SU-DHL-6 (cell line): ENCODE data around the gene PTCH2.

Experiments used
- H2AFZ ChIP-seq: fragments of 200-600 bp; sonication (generic); 2 replicates; pipeline ENCODE4 v1.6.1; 2014; ENCODE audit warnings: low read depth, mild to moderate bottlenecking, moderate library complexity, mixed read lengths, antibody characterized with exemption, low read length; ENCODE audit not compliant: severe bottlenecking
- H3F3A ChIP-seq: fragments of 200-600 bp; shearing (Covaris generic); 2 replicates; pipeline ENCODE4 v1.6.0; 2016; ENCODE audit warnings: antibody characterized with exemption, mild to moderate bottlenecking; ENCODE audit not compliant: insufficient read depth
- H3K27ac ChIP-seq: fragments of 200-600 bp; sonication (generic); 2 replicates; pipeline ENCODE4 v1.5.1; 2016; ENCODE audit warnings: low read depth, mild to moderate bottlenecking, low read length, moderate library complexity, mixed read lengths
- H3K27me3 ChIP-seq: fragments of 200-600 bp; sonication (generic), shearing (Covaris generic); 2 replicates; pipeline ENCODE4 v1.6.0; 2014; ENCODE audit warnings: mild to moderate bottlenecking, low read length
- H3K36me3 ChIP-seq: fragments of 200-600 bp; sonication (generic); 2 replicates; pipeline ENCODE4 v1.6.1; 2014; ENCODE audit warnings: mild to moderate bottlenecking, low read length, mixed read lengths
- H3K4me2 ChIP-seq: fragments of 300-600, 200-600 bp; shearing (Covaris generic), sonication (generic); 2 replicates; pipeline ENCODE4 v1.6.0; 2014; ENCODE audit warnings: low read length, low read depth, mild to moderate bottlenecking; ENCODE audit not compliant: poor library complexity, severe bottlenecking
- H3K4me3 ChIP-seq: fragments of 200-600 bp; sonication (generic); 2 replicates; pipeline ENCODE4 v1.5.1; 2014; ENCODE audit warnings: antibody characterized with exemption, low read length, mild to moderate bottlenecking, mixed read lengths; ENCODE audit not compliant: insufficient read depth, poor library complexity, severe bottlenecking
- H3K79me2 ChIP-seq: fragments of 200-600 bp; sonication (generic); 2 replicates; pipeline ENCODE4 v1.6.1; 2014; ENCODE audit warnings: mild to moderate bottlenecking, low read length, moderate library complexity; ENCODE audit not compliant: insufficient read depth
- H3K9ac ChIP-seq: fragments of 200-600 bp; sonication (generic); 2 replicates; pipeline ENCODE4 v1.7.0; 2014; ENCODE audit warnings: mild to moderate bottlenecking, low read length
- H3K9me2 ChIP-seq: fragments of 200-600 bp; sonication (generic); replicated peaks from 2 replicates; pipeline ENCODE4 v1.6.1; 2014; ENCODE audit warnings: low read length; ENCODE audit not compliant: insufficient read depth
- H3K9me3 ChIP-seq: fragments of 200-600 bp; sonication (generic); 2 replicates; pipeline ENCODE4 v1.6.1; 2014; ENCODE audit warnings: low read length, mixed read lengths; ENCODE audit not compliant: insufficient read depth
- H4K20me1 ChIP-seq: fragments of 200-600 bp; sonication (generic); 2 replicates; pipeline ENCODE4 v1.6.1; 2014; ENCODE audit warnings: low read depth, mild to moderate bottlenecking, antibody characterized with exemption, low read length, moderate library complexity, mixed read lengths
- CTCF ChIP-seq: fragments of 200-600 bp; sonication (generic); IDR thresholded peaks from one replicate; pipeline ENCODE4 v1.5.1; 2017; ENCODE audit warnings: antibody characterized with exemption, mild to moderate bottlenecking, low read length, moderate library complexity; ENCODE audit not compliant: insufficient read depth, poor library complexity, severe bottlenecking
- EZH2phosphoT487 ChIP-seq: fragments of 200-600 bp; sonication (generic), shearing (Covaris generic); conservative IDR thresholded peaks from 2 replicates; pipeline ENCODE4 v1.6.1; 2018; ENCODE audit warnings: mild to moderate bottlenecking, antibody characterized with exemption, low read length, moderate library complexity, mixed read lengths

The PTCH2 gene

GRCh38 chr1:44855742-44856141, 12.7 kb upstream of the PTCH2 start:
- no peak for TF ChIP-seq CTCF
- no peak for TF ChIP-seq EZH2phosphoT487
- H3K79me2 ChIP-seq, result no peaks in the 10 kb centered on the region
- H3K9ac ChIP-seq, result no peak overlapping the region
- H3K27me3 ChIP-seq, result no peaks in the 10 kb centered on the region
- H3K4me2 ChIP-seq, result no peak overlapping the region
- no peak overlapping the region for H3K4me3 ChIP-seq
- no peaks in the 10 kb centered on the region for H3K9me2 ChIP-seq
- H3F3A ChIP-seq, result no peaks in the 10 kb centered on the region
- H4K20me1 ChIP-seq, result no peaks in the 10 kb centered on the region
- H2AFZ ChIP-seq, result no peak overlapping the region
- no peak overlapping the region for H3K27ac ChIP-seq
- H3K36me3 ChIP-seq, result no peaks in the 10 kb centered on the region
- no peaks in the 10 kb centered on the region for H3K9me3 ChIP-seq

GRCh38 chr1:44854970-44855369, 11.9 kb upstream of the PTCH2 start:
- Histone ChIP-seq H3K36me3 (no peaks in the 10 kb centered on the region), H3F3A (no peaks in the 10 kb centered on the region), H3K9me3 (no peaks in the 10 kb centered on the region), H3K4me2 (no peak overlapping the region), H3K4me3 (no peak overlapping the region), H3K9me2 (no peaks in the 10 kb centered on the region), H3K27me3 (no peaks in the 10 kb centered on the region), H3K27ac (no peak overlapping the region), H2AFZ (no peak overlapping the region), H3K9ac (no peak overlapping the region), H3K79me2 (no peaks in the 10 kb centered on the region), H4K20me1 (no peaks in the 10 kb centered on the region)
- no peak for TF ChIP-seq CTCF
- no peak for TF ChIP-seq EZH2phosphoT487

GRCh38 chr1:44853201-44853600, 10.1 kb upstream of the PTCH2 start:
- no peaks in the 10 kb centered on the region for H3K36me3 ChIP-seq
- H3K9me2 ChIP-seq, result no peaks in the 10 kb centered on the region
- no peak overlapping the region for H3K4me3 ChIP-seq
- no peak overlapping the region for H3K9ac ChIP-seq
- H3K27ac ChIP-seq, result no peak overlapping the region
- H3K4me2 ChIP-seq, result no peak overlapping the region
- H4K20me1 ChIP-seq, result no peaks in the 10 kb centered on the region
- H3F3A ChIP-seq, result no peaks in the 10 kb centered on the region
- TF ChIP-seq EZH2phosphoT487 (no peak), CTCF (no peak)
- no peaks in the 10 kb centered on the region for H3K79me2 ChIP-seq
- H3K27me3 ChIP-seq, result no peaks in the 10 kb centered on the region
- H2AFZ ChIP-seq, result no peak overlapping the region
- no peaks in the 10 kb centered on the region for H3K9me3 ChIP-seq

GRCh38 chr1:44851308-44851707, 8.3 kb upstream of the PTCH2 start:
- no peak for TF ChIP-seq CTCF
- no peak for TF ChIP-seq EZH2phosphoT487
- H3K9me3 ChIP-seq, result no peaks in the 10 kb centered on the region
- H3K4me2 ChIP-seq, result no peak overlapping the region
- H3F3A ChIP-seq, result no peaks in the 10 kb centered on the region
- H3K9ac ChIP-seq, result no peak overlapping the region
- no peaks in the 10 kb centered on the region for H3K36me3 ChIP-seq
- no peak overlapping the region for H3K27ac ChIP-seq
- no peaks in the 10 kb centered on the region for H4K20me1 ChIP-seq
- no peaks in the 10 kb centered on the region for H3K9me2 ChIP-seq
- no peak overlapping the region for H2AFZ ChIP-seq
- H3K27me3 ChIP-seq, result no peaks in the 10 kb centered on the region
- no peak overlapping the region for H3K4me3 ChIP-seq
- no peaks in the 10 kb centered on the region for H3K79me2 ChIP-seq
